Ovary (tissue), 3 donors: Measurements from ENCODE around the gene C1orf226.

Experiments used
- CTCF ChIP-seq, 3 donors: fragments of 450-650 bp in 2 of 3; fragments of 200-600 bp in 1 of 3; IDR thresholded peaks; one replicate each; pipeline versions ENCODE4 v1.5.1 to v1.8.0; 2016 to 2022; ENCODE audit warnings: antibody characterized with exemption in 3 of 3, mild to moderate bottlenecking in 1 of 3
- EP300 ChIP-seq: sonication (generic); formaldehyde crosslinking; IDR thresholded peaks from one replicate; pipeline ENCODE4 v1.6.1; 2017; ENCODE audit warnings: antibody characterized with exemption
- donor health status: DM: no; HTN: no; CAD: no.

- TF ChIP-seq CTCF (IDR thresholded peaks at IDR 0.05) = no peak
- TF ChIP-seq EP300 = no peak
Measured at GRCh38 chr1:162376691-162377090, 4.8 kb upstream of the C1orf226 start, which contains the start of gene SPATA46.
